Measurements from ENCODE around the gene KCNQ1.

Gene KCNQ1

DNA sequence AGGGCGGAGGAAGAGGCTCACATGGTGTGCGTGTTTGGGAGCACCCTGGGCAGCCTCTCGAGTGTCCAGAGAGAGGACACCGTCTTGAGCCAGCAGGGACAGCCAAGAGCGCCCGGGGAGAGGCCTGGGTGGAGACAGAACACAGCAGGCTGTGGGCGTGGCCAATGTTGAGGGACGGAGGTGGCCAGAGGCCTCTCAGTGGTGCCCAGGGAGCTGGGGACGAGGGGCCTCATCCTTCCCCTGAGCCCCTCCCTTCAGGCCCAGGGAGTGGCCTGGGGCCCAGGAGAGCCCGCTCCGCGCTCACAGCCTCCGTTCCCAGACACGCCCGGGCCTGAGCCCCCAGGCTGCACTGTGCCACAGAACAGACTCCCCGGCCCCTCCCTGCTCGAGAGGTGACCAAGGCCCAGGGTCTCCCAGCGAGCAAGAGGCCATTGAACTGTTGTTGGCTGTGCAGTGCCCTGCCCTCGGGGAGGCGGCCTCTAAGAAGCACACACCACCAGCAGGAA lies 392.3 kb downstream of the KCNQ1 start:
- no peak for DNase-seq

DNA sequence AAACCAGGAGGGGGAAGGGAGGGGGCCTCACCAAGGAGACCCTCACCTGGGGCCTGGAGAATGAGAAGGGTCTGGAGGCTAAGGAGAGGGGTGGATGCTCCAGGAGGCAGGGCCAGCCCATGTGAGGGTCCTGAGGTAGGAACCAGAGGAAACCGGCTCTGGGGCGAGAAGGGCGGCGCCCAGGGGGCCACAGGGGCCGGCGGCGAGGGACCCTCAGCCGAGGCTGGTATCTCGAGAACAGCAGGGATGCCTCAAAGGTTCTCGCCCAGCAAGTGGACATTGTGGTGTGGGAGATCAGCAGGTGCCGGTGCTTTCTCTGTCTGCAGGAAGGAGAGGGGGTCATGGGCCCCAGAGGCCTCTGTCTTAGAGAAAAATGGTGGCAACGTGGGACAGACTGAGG lies 392.8 kb downstream of the KCNQ1 start:
- DNase-seq: no peak

DNA sequence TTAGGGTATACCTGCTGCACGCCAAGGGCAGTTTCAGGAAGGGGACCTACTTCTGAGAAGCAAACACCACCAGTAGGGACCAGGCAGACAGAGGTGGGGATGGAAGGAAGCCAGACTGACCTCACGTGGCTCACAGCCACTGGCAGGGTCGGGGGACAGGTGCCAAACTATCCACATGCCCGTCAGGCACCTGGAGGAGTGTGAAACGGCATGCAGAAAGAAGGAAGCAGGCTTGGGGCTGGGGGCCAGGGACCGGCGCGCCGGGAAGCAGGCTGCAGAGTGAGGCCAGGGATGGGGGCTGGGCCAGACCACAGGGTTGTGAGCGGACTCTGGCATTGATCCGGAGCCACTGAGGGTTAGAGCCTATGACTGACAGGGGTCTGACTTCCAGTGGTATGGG lies 393.3 kb downstream of the KCNQ1 start:
- DNase-seq: no peak

DNA sequence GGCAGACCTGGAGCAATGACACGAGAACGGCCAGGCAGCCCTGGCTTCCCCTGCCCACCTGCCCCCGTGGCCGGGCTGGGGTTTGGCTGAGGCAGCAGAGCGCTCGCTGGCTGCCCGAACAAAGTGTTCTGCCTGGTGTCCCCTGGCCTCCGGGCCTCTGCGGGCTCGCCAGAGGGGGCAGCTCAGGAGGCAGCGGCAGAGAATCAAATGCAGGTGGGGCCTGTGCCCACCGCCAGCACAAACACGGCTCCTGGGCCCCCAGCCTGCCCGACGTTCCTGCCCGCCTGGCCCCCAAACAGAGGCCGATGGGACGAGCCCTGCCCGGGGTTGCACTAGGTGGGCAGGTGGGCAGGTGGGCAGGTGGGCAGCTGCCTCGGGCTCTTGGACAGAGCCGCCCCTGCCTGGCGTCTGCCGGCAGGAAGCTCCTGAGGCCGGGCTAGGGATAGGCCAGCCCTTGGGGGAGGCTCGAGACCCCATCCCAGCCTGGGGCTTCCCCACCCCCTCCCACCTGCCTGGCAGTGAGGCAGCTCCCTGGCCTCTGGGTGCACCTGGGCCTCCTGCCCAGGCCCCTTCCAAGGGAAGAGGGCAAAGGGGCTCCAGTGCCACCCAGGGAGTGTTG lies 394.0 kb downstream of the KCNQ1 start:
- no peak for DNase-seq

- no peak for DNase-seq
Measured at GRCh38 chr11:2839395-2839943, 394.7 kb downstream of the KCNQ1 start.

DNA sequence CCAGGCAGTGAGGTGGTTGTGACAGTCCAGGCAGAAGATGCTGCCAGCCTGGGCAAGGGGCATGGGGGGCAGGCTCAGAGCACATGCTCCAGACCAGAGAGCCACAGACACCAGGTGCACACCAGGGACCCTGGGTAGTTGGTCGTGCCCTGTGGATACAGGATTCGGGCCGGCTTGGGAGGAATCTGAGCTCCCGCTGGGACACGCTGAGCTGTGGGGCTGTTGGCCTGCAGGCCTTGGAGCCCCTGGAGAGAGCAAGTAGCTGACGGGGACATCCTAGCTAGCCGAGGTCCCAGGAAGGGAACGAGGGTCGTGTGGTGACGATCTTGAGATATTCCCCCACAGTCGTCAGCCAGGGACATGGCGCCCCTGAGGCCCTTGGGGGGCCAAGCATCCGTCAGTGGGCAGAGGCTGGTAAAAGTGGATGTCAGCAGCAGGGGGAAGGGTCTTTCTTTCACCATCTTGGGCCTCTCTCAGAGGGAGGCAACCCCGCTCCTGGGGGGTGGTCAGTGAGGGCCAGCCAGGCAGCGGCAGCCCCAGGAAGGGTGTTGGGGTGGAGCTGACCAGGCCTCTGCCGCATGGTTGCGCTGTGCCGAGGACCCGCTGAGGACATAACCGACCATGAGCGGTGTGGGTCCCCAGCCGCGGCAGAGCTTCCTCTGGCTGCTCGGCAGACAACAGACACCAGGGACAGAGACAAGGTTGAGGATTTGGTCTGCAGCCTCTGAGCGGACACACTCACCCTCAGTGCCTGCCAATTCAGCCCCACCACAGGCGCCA lies 396.8 kb downstream of the KCNQ1 start:
- no peak for DNase-seq

GRCh38 chr11:2842876-2843275 lies 398.1 kb downstream of the KCNQ1 start:
- no peak for DNase-seq

DNA sequence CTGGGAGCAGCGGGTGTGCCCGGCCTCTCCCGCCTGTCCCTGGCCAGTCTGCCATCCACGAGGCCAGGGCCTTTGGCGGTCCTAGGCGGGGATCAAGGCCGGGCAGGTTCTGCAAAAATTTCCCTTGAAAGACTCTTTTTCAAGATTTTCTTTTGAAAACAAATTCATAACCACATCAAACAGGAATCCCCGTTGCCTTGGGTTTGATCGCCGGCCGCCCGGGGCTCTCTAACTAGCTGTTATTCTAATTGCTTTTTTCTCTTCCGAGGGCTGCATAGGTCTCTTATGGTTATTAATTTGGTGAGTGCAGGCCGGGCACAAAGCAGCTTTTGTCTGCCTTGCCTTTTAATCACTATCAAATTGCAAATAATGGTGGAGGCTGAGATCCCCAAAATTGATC lies 398.7 kb downstream of the KCNQ1 start:
- no peak for DNase-seq

DNA sequence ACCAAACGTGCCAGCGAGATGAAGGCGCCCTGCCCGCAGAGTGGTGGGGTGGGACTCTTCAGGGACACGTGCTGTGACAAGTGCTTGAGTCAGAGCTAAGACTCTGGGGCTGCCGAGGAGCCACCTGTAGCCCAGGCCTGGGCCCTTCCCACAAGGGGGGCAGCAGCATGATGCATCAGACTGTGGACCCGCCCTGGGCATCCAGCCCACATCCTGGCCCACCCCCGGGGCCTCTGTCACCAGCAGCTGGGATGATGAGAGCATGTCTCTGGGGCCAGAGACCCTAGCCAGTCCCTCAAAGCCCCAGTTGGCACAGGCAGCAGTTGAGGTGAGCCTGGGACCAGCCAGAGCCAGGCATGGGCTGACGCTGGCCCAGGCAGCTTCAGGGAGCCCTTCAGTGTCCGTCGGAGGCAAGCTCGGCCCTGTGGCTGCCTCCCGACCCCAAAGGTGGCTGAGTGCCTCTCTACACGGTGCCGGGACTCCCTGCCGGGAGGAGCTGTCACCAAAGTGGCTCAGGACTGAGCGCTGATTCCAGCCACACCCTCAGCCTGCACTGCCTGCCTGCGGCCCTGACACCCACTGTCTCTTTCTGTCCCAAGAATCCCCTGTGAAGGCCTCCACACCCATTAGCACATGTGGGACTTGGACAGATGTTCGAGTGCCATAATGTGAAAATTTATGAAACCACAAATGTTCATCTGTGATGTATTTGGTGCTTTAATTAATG lies 399.5 kb downstream of the KCNQ1 start:
- DNase-seq: no peak

DNA sequence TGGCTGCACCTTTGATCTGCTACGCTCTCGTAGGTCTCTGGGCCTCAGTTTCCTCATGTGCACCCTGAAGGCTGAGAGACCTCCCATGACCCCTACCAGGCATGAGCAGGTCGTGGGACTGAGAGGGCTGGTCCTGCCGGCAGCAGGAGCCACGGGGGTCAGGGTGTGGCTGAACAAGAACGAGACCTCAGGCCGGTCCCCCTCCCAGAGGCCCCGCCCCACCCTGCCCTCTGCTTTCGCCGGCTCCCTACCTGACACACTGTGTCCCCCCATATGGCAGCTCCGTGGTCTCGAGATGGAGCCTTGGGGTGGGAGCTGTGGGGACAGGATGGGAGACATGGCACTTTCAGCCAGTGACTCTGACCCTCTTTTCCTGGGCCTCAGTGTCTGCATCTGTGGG lies 400.2 kb downstream of the KCNQ1 start:
- DNase-seq: no peak

GRCh38 chr11:2846056-2846455 lies 401.2 kb downstream of the KCNQ1 start:
- no peak for DNase-seq

DNA sequence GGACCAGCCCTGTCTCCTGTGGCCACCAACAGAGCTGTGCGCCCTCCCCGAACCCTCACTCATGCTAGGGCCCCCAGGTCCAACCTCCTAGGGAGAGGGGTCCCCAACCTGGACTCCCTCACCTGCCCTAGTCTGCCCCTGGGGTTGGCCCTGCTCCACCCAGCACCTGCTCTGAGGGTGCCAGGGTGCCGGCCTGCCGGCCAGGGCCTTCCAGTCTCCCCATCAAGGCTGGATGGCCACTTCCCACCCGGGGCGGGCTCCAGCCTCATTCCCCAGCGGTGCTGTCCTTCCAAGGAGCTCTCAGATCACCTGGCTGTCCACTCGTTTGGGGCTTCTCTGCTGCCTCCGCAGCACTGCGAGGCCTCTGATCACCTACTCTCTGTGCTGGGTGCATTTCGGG lies 401.7 kb downstream of the KCNQ1 start:
- DNase-seq: no peak

DNA sequence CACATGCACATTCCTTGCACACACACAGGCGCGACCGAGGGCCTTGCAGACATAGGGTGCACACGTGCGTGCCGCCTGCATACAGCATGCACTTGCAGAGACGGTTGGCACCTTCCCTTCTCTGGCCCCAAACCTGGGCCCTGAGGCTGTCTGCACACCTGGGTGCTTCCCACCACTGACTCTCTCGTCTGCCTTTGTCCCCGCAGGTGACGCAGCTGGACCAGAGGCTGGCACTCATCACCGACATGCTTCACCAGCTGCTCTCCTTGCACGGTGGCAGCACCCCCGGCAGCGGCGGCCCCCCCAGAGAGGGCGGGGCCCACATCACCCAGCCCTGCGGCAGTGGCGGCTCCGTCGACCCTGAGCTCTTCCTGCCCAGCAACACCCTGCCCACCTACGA lies 402.8 kb downstream of the KCNQ1 start:
- DNase-seq: no peak

- no peak for DNase-seq
Measured at GRCh38 chr11:2848497-2848896, 403.7 kb downstream of the KCNQ1 start.

- no peak for DNase-seq
Measured at GRCh38 chr11:2849994-2850770, 405.4 kb downstream of the KCNQ1 start.

DNA sequence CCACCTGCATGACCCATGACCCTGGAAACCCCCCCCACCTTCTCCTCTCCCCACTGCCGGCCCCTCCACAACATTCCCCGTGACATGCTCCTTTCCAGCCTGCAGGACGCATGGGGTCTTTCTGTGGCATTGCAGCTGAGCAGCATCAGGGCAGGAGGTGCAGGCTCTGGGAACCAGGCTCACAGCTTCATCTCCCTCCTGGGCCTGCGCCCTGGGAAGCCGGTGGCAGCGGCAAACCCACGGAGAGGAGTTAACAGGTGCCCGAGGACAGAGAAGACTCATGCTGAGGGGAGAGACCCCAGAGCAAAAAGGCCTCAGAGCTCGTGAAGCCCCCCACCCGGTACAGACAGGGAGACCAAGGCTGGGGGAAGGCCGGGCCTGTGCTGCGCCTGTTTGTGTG lies 408.6 kb downstream of the KCNQ1 start:
- no peak for DNase-seq

GRCh38 chr11:2853997-2854560 lies 409.3 kb downstream of the KCNQ1 start:
- DNase-seq: no peak

GRCh38 chr11:2855162-2855561 lies 410.4 kb downstream of the KCNQ1 start:
- no peak for DNase-seq

- DNase-seq: no peak
Measured at GRCh38 chr11:2857276-2857675, 412.5 kb downstream of the KCNQ1 start.

- DNase-seq: no peak
Measured at GRCh38 chr11:2857918-2858317, 413.1 kb downstream of the KCNQ1 start.

- no peak for DNase-seq
Measured at GRCh38 chr11:2858995-2859698, 414.3 kb downstream of the KCNQ1 start.

DNA sequence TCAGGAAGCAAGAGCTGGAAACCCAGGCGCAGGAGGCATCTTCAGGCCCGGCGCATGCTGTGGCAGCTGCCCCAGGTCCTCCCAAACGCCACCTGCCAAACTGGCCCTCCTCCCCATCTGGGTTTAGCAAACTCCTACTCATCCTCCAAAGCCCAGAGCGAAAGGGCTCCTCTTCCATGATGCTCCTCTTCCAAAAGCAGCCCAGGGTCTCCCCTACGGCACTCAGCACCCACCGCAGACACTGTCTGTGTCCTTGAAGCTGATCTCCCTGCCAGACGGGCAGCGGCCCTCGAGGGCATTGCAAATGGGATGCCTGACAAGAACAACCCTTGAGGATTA lies 414.9 kb downstream of the KCNQ1 start:
- no peak for DNase-seq

Data from GOT3 (cell line).